Measurements from ENCODE around the gene ATP8B3.

Gene ATP8B3

GRCh38 chr19:1819341-1820255 is 7.5 kb upstream of the ATP8B3 start:
- no peak for DNase-seq (ENCODE audit: low read depth)
- TF ChIP-seq CTCF (IDR thresholded peaks at IDR 0.05; ENCODE audit: low read depth, low read length, missing control alignments): no peak
- H3K4me3 ChIP-seq (ENCODE audit: low read depth, low read length): no peak overlapping the region
- in situ Hi-C loops (cut with HindIII; ENCODE audit: low sequenced_read_pairs): no loop called here

- DNase-seq (ENCODE audit: low read depth): no peak
- in situ Hi-C loops (cut with HindIII; ENCODE audit: low sequenced_read_pairs): no loop called here
- no peak overlapping the region for H3K4me3 ChIP-seq (ENCODE audit: low read depth, low read length)
- TF ChIP-seq CTCF (IDR thresholded peaks at IDR 0.05; ENCODE audit: low read depth, low read length, missing control alignments): no peak
Observed at GRCh38 chr19:1818549-1819195, 6.6 kb upstream of the ATP8B3 start.

GRCh38 chr19:1817553-1818179 is 5.6 kb upstream of the ATP8B3 start:
- no peak for DNase-seq (ENCODE audit: low read depth)
- TF ChIP-seq CTCF (IDR thresholded peaks at IDR 0.05; ENCODE audit: low read depth, low read length, missing control alignments): no peak
- in situ Hi-C loops (cut with HindIII; ENCODE audit: low sequenced_read_pairs): no loop called here
- H3K4me3 ChIP-seq (ENCODE audit: low read depth, low read length): no peak overlapping the region

- no peak for TF ChIP-seq CTCF (IDR thresholded peaks at IDR 0.05; ENCODE audit: low read depth, low read length, missing control alignments)
- no peak for DNase-seq (ENCODE audit: low read depth)
- in situ Hi-C loops (cut with HindIII; ENCODE audit: low sequenced_read_pairs): no loop called here
- no peak overlapping the region for H3K4me3 ChIP-seq (ENCODE audit: low read depth, low read length)
Observed at GRCh38 chr19:1816530-1817298, 4.6 kb upstream of the ATP8B3 start.

- no peak for TF ChIP-seq CTCF (IDR thresholded peaks at IDR 0.05; ENCODE audit: low read depth, low read length, missing control alignments)
- in situ Hi-C loops (cut with HindIII; ENCODE audit: low sequenced_read_pairs): no loop called here
- no peak for DNase-seq (ENCODE audit: low read depth)
- H3K4me3 ChIP-seq (ENCODE audit: low read depth, low read length): no peak overlapping the region
Observed at GRCh38 chr19:1815605-1816529, 3.8 kb upstream of the ATP8B3 start.
